Activated T-cell treated with anti-CD3 and anti-CD28 coated beads for 1 hour (primary cell): Measurements from ENCODE around the gene HSPE1.
A peak's percentile ranks its signal among the peaks of the same experiment; 100 is the strongest.
"Not testable (repeated sequence)": the region's sequence is repeated elsewhere in the genome, so short reads cannot be mapped to it uniquely, and the experiment has no call there.

Source experiments
- DNase-seq: peaks from one replicate; pipeline ENCODE4 v3.0.0-alpha.2; 2020; ENCODE audit warnings: low read depth

HSPE1 gene

DNA sequence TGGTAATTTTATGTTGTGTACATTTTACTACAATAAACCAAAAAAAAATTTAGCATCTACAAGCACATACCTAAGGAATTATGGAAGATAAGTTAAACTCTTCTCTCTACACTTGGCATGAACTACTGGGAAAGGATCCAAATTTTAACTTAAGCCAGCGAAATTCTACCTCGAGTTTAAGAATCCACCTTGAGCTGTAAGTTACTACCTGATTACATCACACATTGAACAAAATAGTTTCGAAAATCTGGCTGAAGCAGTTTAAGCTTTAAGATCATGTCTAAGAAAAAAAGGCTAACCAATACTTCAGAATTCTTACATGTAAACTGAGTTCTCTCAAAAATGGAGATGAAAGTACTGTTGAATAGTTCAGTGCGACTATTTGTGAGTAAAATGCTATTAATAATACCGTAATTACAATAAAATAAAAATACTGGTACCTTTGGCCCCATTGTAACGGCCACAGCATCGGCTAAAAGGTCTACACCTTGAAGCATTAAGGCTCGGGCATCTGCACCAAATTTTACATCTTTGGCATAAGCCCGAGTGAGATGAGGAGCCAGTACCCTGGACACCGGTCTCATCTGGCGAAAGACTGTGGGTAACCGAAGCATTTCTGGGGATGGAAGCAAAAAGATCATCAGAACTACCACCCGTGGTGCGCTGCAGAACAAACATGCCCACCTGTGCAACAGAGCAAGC, 1.8 kb upstream of the HSPE1 start:
- no peak for DNase-seq

DNA sequence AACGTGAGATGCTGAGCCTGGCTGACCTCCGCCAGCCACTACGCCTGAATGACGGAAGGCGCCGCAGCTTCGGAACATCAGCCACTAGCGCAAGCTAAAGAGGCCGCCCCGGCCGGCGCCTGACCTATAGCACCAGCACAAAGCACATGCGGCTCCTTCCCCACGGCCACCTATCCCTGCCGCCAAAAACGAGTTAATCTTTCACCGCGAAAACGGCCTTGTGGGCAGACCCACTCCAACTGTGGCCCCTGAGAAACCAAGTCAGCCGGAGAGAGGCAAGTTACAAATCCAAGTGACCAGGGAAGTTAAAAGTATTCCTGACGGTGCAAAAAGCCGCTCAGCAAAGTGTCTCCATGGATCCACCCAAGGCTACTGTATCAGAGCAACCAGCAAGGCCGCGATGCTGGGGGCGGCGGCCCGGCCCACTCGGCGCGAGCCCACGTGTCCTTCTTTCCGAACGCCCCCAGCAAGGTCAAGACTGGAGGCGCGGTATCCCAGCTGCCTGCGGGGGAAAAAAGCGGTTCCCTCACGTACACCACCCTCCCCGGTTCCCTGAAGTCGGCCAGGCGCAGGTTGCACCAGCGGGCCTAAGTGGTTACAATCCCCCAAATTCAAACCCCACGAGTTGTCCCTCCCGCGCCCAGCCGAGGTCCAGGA, 1.1 kb upstream of the HSPE1 start:
- peak; percentile 24 for DNase-seq

DNA sequence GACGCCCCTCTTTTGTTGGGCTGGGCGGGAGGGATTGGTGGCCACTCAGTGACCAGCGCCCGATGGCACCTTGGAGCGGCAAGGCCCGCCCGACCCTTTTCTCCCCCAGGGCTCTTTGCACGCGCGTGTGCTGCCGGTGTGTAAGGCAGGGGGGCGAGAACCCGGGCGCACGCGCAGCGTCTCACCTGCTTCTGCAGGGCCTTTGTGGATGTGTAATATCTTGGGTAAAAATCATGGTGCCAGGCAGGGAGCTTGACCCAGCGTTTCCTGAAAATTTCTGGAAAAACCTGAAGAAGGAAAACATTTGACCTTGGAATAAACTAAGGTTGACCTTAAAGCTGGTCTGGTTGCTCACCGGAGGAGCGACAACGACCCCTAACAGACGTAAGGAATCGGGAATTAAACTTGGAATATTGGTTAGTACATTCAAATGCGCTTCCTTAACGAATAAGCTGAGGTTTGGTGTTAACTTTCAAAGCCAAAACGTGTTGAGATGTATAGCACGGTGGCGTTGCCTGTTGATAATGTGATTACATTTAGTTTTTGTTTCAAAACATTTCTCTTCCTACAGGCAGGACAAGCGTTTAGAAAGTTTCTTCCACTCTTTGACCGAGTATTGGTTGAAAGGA, 438 bp downstream of the HSPE1 start:
- no peak for DNase-seq

DNA sequence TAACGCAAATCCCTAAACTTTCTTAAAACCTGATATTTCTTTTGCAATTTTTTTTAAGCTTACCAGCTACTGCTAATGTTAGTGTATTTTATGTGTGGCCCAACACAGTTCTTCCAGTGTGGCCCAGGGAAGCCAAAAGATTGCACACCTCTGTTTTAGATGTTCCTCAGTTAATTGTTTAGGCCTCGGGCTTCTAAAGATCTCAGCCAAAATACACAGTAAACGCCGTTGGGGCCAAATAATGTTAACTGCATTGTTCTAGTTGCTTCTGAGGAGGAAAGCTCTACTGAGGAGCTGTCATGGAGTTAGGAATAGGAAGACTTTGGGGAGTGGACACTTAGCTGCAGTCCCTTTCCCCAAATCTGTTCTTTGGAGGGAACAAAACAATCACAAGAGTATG, 2.0 kb downstream of the HSPE1 start:
- DNase-seq, result no peak

DNA sequence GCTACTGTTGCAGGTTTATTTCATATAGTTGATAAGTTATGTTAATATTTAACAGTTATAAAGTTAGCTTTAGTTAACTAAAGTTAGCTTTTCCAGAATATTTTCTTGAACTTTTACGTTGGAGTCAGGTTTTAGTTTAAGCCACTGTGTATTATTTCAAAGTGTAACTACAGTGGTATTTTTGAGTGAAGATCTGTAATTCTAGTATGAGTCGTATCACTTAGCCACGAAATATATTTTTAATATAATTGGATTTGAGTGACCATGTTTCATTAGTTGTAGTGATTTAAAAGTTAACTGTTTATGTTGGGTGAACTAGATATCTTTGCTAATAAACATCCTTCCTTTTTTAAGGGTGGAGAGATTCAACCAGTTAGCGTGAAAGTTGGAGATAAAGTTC, 2.5 kb downstream of the HSPE1 start:
- DNase-seq, result no peak

DNA sequence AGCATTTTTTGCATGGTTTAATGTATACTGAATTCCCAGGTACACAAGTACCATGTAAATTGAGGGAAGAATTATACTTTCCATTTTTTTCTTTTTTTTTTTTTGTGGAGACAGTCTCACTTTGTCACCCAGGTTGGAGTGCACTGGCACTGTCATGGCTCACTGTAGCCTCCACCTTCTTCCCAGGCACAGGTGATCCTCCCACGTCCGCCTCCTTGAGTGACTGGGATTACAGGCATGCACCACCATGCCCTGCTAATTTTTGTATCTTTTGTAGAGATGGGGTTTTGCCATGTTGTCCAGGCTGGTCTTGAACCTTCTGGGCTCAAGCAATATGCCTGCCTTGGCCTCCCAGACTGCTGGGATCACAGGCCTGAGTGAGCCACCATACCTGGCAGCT, 3.8 kb downstream of the HSPE1 start:
- DNase-seq, result no peak

DNA sequence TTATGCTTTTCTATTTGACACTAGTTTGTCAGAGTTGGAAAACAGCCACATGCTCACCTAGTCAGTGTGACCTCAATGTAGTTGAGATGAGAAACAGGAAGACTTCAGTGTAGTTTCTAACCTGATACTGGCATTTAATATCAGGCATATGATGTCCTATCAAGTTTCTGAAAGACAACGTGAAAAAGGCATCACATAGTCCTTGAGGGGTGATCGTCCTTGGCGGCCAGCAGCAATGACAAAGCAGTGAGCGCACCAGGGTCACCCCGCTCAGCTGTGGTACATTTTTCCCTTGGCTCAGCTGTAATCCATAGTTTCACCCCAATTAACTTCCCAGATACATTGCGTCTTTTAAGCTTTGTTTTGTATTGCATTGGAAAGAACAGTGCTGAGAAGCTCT, 4.3 kb downstream of the HSPE1 start:
- no peak for DNase-seq

DNA sequence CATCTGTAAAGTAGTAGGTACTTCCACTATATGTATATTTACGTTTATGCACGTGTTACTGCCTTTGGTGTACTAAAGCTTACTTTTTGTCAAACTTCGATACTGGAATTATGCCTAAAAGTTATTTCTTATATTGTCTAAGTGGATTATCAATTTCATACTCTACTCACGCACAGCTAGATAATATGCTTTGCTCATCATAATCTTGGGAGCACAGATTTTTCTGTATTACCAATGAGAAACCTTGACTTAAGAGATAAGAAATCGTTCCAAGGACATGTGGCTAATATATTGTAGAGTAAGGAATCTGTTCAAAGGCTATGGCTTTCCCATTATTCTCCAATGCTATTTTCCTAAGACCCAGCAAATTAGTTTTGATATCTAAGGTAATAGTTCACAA, 6.5 kb downstream of the HSPE1 start:
- no peak for DNase-seq

DNA sequence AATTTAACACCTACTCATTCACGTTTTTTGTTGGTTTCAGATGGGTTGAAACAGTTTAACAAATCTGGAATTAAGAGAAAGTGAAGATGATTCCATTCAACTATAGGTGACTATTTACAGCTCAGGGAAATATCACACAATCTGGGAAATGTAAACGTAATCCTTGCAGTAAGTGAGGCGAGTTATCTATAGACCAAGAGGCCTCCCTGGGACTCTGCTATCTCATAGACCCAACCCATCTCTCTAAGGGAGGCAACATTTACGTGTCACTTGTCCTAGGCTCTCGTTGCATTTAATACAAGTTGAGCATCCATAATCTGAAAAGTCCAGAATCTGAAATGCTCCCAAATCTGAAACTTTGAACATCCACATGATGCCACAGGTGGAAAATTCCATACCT, 13.7 kb downstream of the HSPE1 start:
- DNase-seq, result no peak

DNA sequence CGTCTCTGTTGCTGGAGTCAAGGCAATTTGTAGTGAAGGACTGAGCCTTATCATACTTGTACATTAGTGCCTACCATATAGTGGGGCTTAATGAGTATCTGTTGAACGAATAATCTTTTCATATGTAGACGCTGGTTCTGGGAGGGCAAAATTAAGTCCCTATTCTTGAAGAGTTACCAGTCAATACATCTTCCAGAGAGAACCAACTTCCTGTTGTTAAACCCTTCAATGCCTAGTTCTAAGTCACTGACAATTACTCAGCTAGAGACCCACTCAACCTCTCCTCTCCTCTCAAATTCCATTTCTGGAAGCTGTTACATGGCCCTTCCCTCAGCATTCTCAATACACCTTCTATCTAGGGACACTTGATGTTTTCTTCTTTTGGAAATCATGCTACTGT, 14.6 kb downstream of the HSPE1 start:
- no peak for DNase-seq

DNA sequence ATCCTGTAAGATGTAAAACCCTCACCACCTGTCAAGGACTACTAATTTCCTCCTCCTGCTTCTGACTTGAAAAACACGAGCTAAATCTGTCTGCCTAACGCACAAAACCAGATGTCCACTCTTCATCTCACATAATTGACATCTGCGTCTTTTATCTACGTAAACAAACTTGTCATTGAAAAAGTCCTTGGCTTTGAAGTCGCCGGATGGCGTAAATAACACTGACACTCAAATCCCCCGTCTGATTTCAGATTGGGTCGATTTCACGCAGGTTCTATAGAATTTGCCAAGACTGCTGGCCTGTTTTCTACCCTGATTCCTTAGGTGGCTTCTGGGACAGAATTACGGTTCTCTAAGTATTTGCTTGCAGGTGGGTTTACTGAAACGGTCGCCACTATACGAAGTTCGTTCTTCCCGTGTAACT, 15.1 kb downstream of the HSPE1 start:
- DNase-seq, result no peak

DNA sequence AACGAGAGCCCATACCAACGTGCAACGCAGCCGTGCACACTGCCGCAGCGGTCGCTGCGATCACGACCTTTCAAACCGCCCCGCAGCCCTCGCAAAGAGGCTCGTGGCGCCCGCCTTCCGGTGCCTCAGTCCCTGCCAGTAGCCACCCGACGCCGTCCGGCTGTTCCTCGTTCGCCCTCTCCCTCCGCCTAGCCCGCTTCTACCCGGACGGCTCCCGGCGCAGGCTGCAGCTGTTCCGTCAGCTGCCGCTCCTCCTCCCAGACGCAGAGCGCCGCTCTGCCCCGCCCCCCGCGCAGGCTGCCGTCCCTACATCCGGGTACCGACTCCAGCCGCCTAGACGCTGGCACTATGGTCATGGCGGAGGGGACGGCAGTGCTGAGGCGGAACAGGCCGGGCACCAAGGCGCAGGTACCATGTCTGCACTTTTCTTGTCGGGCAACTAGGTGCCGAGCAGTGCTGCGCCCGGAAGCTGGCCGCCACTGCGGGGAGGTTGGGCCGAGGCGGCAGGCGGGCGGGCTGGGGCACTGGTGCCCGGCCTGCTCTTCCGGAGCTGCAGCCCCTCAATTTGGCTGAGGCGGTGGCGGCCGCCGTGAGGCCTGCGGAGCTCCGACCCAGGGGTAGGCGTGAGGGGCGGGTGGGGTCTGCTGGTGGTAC, 15.7 kb downstream of the HSPE1 start, which contains the start of gene MOB4:
TSS of gene MOB4 (plus strand) at position 328 of the 654 bp plus-strand sequence. CDS start at position 349, 21 bp downstream.
- DNase-seq, result peak; percentile 86

DNA sequence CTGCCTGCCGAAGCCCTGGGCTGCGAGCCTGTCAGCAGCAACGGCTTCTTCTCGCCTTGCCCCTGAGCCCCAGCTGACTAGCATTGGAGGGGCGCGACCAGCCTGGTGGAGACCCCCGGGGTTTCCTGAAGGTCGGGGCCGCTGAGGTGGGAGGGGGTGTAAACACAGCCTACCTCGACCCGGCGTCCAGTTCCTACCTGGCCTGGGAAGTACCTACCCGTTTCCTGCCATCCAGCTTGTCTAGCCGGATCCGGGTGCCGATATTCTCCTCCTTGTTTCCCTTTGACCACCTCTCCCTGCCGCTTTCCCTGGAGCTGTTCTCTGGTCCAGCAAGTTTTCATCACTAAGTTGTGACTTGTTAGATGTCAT, 16.2 kb downstream of the HSPE1 start:
- peak; percentile 17 for DNase-seq

DNA sequence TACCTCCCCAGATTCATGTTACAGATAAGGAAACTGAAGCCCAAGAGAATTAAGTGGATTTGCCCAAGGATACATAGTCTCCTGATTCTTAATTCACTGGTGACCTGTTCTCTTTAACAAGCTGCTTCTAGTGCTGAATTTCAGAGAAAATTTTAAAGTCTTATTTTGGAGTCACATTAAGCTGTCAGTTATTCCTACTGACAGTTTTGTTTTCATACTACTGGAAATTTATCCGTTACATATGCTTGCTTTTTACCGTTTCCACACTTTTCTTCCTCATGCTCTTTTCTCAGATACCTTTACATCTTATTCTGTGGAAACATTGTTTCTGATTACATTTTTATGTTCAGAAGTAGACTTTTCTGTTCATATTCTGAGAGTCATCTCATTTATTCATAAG, 17.0 kb downstream of the HSPE1 start:
- no peak for DNase-seq

DNA sequence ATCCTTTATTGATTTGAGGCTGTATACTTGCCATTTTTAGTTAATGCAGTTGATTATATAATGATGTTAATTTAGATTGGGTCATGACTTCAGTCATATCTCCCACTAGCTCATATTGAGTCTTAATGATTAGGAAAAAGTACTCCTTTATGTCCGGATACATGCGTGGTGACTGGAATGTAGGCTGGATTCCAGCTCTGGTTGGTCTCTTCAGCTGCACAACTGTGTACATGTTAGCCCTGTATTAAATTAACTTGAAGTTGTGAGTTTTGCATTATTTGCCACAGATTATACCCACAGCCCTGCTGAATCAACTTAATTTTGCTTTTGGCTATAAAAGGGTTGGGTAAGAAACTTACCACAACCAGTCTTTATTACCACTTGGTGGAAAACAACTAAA, 38.2 kb downstream of the HSPE1 start:
- no peak for DNase-seq

DNA sequence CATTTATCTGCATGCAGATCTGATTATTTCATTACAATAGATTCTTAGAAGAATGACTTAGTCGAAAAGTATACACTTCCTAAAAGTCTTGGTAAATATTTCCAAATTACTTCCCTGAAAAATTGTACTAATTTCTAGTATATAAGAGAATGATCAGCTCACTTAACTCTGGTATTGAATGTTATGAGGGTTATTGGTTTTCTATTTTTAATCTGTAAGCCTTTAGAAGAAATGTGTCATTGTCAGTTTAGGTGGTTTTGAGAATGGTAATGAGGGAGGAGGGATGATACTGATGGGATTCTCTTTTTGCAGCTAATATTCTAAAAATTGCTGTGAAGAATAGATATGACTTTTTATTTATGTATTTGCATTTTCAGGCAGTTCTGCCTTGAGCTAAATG, 39.6 kb downstream of the HSPE1 start:
- DNase-seq, result no peak

DNA sequence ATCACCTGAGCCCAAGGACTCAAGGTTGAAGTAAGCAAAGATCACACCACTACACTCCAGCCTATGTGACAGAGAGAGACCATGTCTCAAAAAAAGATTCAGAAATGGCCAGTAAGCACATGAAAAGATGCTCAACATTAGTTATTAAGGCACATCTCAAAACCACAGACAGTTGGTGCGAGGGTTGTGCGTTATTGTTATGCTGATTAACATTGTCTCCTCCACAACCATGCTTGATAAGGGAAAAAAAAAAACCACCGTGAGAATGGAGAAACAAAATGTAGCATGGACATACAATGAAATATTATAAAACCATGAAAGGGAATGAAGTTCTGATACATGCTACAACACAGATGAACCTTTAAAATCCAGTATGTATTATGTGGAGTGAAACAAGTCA, 43.0 kb downstream of the HSPE1 start:
- DNase-seq, result no peak

DNA sequence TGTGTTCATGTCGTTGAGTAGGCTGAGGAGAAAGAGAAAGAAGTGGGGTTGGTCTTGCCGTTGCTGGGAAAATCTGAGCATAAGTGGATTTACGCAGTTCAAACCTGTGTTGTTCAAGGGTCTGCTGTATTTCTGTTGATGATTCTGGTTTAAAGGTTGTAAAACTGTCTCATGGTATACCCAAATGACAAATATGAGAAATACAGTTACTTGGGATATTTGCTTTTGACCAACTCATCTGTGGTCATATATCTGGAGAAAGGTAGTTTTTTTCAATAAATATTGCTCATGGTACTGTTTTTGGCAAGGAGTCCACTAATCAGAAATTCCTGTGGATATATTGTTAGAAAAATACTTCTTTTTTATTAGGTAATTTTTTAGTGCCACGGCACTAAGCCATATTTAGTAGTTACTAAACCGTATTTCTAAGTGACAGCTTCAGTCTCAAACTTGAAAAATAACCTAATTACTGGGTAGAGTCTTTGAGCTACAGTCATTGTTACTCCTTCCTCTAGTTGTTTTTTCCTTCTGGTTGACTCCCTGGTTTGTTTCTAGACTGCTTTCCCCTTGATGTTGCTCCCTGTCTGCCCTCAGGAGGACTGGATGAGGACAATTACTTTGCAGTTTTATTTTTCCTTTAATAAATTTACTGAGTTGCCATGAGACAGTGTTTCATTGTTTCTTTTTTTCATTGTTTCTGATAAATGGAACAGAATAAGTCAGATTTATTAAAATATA, 47.2 kb downstream of the HSPE1 start:
- DNase-seq, result no peak

DNA sequence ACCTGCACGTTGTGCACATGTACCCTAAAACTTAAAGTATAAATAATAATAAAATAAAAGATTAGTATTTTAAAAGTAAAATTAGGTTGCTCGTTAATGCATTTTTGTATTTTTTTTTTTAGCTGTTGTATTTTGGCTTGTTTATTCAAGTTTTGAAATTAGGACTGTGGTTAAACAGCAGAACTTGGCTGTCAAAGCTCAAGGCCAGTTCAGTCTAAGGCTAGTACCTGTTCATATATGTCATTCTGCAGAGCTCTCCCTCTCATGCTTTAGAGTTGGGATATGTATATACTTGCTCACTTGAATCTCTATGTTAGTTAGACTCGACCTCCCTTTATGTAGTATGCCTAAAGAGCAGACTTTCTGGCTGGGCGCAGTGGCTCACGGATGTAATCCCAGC, 48.4 kb downstream of the HSPE1 start:
- DNase-seq, result no peak

DNA sequence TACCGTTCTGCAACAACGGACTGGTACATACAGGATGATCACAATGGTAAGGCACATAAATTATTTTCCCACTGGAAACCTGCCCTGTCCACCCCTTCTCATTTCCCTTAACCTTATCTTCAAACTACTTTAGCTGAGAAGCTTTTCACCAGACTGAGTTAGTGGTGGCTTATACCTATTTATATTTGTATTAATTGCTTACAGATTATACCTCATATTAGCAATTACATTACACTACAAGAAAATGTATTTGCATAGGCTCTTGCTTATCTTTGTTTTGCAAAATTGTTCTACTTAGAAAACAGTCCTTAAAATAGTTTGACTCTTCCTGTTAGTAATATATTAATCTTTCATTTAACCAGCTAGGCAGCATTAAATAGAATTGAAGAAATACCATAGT, 51.1 kb downstream of the HSPE1 start:
- DNase-seq, result not testable (repeated sequence)
